Hepatocyte (in vitro differentiated cells): ENCODE data around the gene PBX3. TPM values are rescaled to one million over a fixed set of nuclear protein-coding genes. Genes with fewer than 3 reads are reported as not detected.

Source experiments
- DNase-seq: peaks from one replicate; pipeline ENCODE4 v3.0.0-alpha.2; 2016; ENCODE audit warnings: low spot score
- H2AFZ ChIP-seq: fragments of 200-600 bp; sonication (generic); 2 replicates; pipeline ENCODE4 v1.6.0; 2016; ENCODE audit warnings: antibody characterized with exemption, mild to moderate bottlenecking
- H3K27ac ChIP-seq: fragments of 200-600 bp; sonication (generic); 2 replicates; pipeline ENCODE4 v1.5.1; 2016; ENCODE audit warnings: mild to moderate bottlenecking
- H3K27me3 ChIP-seq: fragments of 200-600 bp; sonication (generic); 2 replicates; pipeline ENCODE4 v1.6.1; 2016
- H3K36me3 ChIP-seq: fragments of 200-600 bp; sonication (generic); replicated peaks from 2 replicates; pipeline ENCODE4 v1.5.1; 2016; ENCODE audit warnings: low read depth; ENCODE audit not compliant: insufficient read depth
- H3K4me1 ChIP-seq: fragments of 200-600 bp; sonication (generic); 2 replicates; pipeline ENCODE4 v1.5.1; 2016; ENCODE audit warnings: mild to moderate bottlenecking, moderate library complexity; ENCODE audit not compliant: insufficient read depth
- H3K4me2 ChIP-seq: fragments of 200-600 bp; sonication (generic); 2 replicates; pipeline ENCODE4 v1.6.0; 2016
- H3K4me3 ChIP-seq: fragments of 200-600 bp; sonication (generic); 2 replicates; pipeline ENCODE4 v1.5.1; 2016; ENCODE audit warnings: mild to moderate bottlenecking
- H3K79me2 ChIP-seq: fragments of 200-600 bp; sonication (generic); 2 replicates; pipeline ENCODE4 v1.6.0; 2017; ENCODE audit warnings: mild to moderate bottlenecking
- H3K9me2 ChIP-seq: fragments of 200-600 bp; sonication (generic); replicated peaks from 2 replicates; pipeline ENCODE4 v1.6.0; 2017; ENCODE audit warnings: mild to moderate bottlenecking; ENCODE audit not compliant: insufficient read depth
- H3K9me3 ChIP-seq: fragments of 200-600 bp; sonication (generic); 2 replicates; pipeline ENCODE4 v1.5.1; 2016; ENCODE audit warnings: low read depth, mild to moderate bottlenecking
- H4K20me1 ChIP-seq: fragments of 200-600 bp; sonication (generic); 2 replicates; pipeline ENCODE4 v1.6.0; 2016; ENCODE audit warnings: mild to moderate bottlenecking; ENCODE audit not compliant: insufficient read depth, poor library complexity, severe bottlenecking
- CTCF ChIP-seq: fragments of 200-600 bp; sonication (generic); IDR thresholded peaks from 2 replicates; pipeline ENCODE4 v1.5.1; 2016; ENCODE audit warnings: antibody characterized with exemption, mild to moderate bottlenecking; ENCODE audit not compliant: poor library complexity
- EZH2 ChIP-seq: fragments of 200-600 bp; sonication (generic); IDR thresholded peaks from 2 replicates; pipeline ENCODE4 v1.6.1; 2016; ENCODE audit warnings: antibody characterized with exemption, mild to moderate bottlenecking, borderline replicate concordance
- EZH2phosphoT487 ChIP-seq: fragments of 200-600 bp; sonication (generic); IDR thresholded peaks from one replicate; pipeline ENCODE4 v1.6.1; 2018; ENCODE audit warnings: antibody characterized with exemption, mild to moderate bottlenecking, low read depth, moderate library complexity; ENCODE audit not compliant: unreplicated experiment, severe bottlenecking
- WGBS: methylation state at CpG from one replicate; pipeline ENCODE4 v1.1.6; 2016; ENCODE audit warnings: low lambda C conversion rate; ENCODE audit errors: missing lambda C conversion rate; 5-methylcytosine and 5-hydroxymethylcytosine counted together
- polyA plus RNA-seq: library from polyadenylated mRNA; unstranded; fragments of >200 nt; fragmentation: Nextera tagmentation; extraction: Ambion mirVana; gene quantifications from 2 replicates; pipeline ENCODE4 v1.2.1, GENCODE V29; 2016
- total RNA-seq: library from RNA; depleted of rRNA; stranded (reverse); fragments of >200 nt; gene quantifications from 2 replicates; pipeline ENCODE4 v1.2.3, GENCODE V29; 2014

PBX3 gene
- total and polyA plus RNA-seq, 2 experiments from 2014 or later: 15.9 to 23.3 TPM

GRCh38 chr9:125966959-125967711 lies 220.0 kb downstream of the PBX3 start:
- Histone ChIP-seq H3K9me3 (no peaks in the 10 kb centered on the region), H3K9me2 (no peaks in the 10 kb centered on the region), H2AFZ (no peak overlapping the region), H3K4me2 (no peak overlapping the region), H3K4me1 (no peaks in the 10 kb centered on the region), H3K27ac (no peak overlapping the region), H4K20me1 (no peaks in the 10 kb centered on the region), H3K79me2 (no peaks in the 10 kb centered on the region), H3K27me3 (no peaks in the 10 kb centered on the region), H3K36me3 (no peaks in the 10 kb centered on the region), H3K4me3 (no peak overlapping the region)
- no peak for DNase-seq
- 96% methylated on average over 11 of the region's 11 CpGs for WGBS
- no peak for TF ChIP-seq CTCF
- no peak for TF ChIP-seq EZH2
- TF ChIP-seq EZH2phosphoT487: no peak

DNA sequence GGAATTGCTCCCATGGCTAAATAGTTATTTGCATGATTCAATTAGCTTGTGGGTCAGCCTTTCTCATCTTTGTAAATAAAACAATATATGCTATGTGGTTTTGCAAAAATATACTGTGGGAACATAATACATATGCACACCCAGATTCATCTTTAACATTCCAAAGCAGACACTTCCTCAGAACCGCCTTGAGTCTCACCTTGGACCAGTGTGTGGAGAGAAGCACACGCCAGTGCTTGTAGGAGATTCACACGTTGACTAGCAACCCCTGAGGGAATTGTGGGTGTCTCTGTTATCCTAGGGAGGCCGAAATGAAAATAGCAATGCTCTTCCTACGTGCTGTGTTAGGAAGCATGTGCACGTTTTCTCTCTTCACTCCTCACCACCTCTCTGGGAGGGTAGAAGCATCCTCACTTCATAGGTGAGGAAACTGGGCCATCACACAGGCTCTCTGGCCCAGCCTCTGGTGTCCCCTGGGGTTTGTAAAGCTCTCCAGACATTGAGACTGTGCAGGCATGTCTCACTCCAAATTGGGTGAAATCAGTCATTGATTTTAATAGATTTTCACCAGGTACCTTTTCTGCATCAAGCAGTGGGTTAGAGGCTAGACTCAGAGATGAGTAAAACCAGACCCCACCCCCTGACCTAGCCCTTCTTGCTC lies 221.7 kb downstream of the PBX3 start:
- H3K79me2 ChIP-seq: no peaks in the 10 kb centered on the region

GRCh38 chr9:125969462-125969861 lies 222.3 kb downstream of the PBX3 start:
- WGBS: 98% methylated on average over 5 of the region's 5 CpGs
- Histone ChIP-seq H3K4me2 (no peak overlapping the region), H3K36me3 (no peaks in the 10 kb centered on the region), H3K27me3 (no peaks in the 10 kb centered on the region), H3K4me1 (no peaks in the 10 kb centered on the region), H3K27ac (no peak overlapping the region), H3K4me3 (no peak overlapping the region), H4K20me1 (no peaks in the 10 kb centered on the region), H3K79me2 (no peaks in the 10 kb centered on the region), H3K9me2 (no peaks in the 10 kb centered on the region), H3K9me3 (no peaks in the 10 kb centered on the region), H2AFZ (no peak overlapping the region)
- TF ChIP-seq EZH2phosphoT487 (no peak), EZH2 (no peak), CTCF (no peak)
- no peak for DNase-seq

More for the DNA sequence above, 221.7 kb downstream of the PBX3 start:
- no peak for DNase-seq
- Histone ChIP-seq H3K4me2 (no peak overlapping the region), H3K27me3 (no peaks in the 10 kb centered on the region), H3K4me3 (no peak overlapping the region), H3K4me1 (no peaks in the 10 kb centered on the region), H2AFZ (no peak overlapping the region), H3K36me3 (no peaks in the 10 kb centered on the region), H3K27ac (no peak overlapping the region), H3K9me3 (no peaks in the 10 kb centered on the region), H3K9me2 (no peaks in the 10 kb centered on the region), H4K20me1 (no peaks in the 10 kb centered on the region)
- 84% methylated on average over 6 of the region's 6 CpGs for WGBS
- no peak for TF ChIP-seq EZH2
- TF ChIP-seq EZH2phosphoT487: no peak
- TF ChIP-seq CTCF: no peak
